GM19351 (cell line): ENCODE measurements around the gene GRID2.
"Not testable (repeated sequence)": the region's sequence is repeated elsewhere in the genome, so short reads cannot be mapped to it uniquely, and the experiment has no call there.

Source experiments
- ATAC-seq: cut with Tn5 transposase; IDR thresholded peaks from one replicate; pipeline ENCODE4 v1.9.1; 2021; ENCODE audit warnings: mild to moderate bottlenecking, moderate library complexity; ENCODE audit not compliant: unreplicated experiment

GRID2 gene

GRCh38 chr4:93289241-93289640, 985.5 kb downstream of the GRID2 start:
- no peak for ATAC-seq

GRCh38 chr4:93289831-93290230, 986.1 kb downstream of the GRID2 start:
- ATAC-seq = no peak

- no peak for ATAC-seq
These were observed 995.4 kb downstream of the GRID2 start for GRCh38 chr4:93299118-93299517.

- ATAC-seq = not testable (repeated sequence)
These were observed 997.2 kb downstream of the GRID2 start for GRCh38 chr4:93300780-93301555.

- ATAC-seq = no peak
These were observed 998.5 kb downstream of the GRID2 start for GRCh38 chr4:93302310-93302709.

- no peak for ATAC-seq
These were observed 999.7 kb downstream of the GRID2 start for GRCh38 chr4:93303440-93303839.

- no peak for ATAC-seq
These were observed 1008.5 kb downstream of the GRID2 start for GRCh38 chr4:93312299-93312698.

- no peak for ATAC-seq
These were observed 1009.4 kb downstream of the GRID2 start for GRCh38 chr4:93313197-93313596.

- no peak for ATAC-seq
These were observed 1013.3 kb downstream of the GRID2 start for GRCh38 chr4:93317057-93317456.

- no peak for ATAC-seq
These were observed 1013.8 kb downstream of the GRID2 start for GRCh38 chr4:93317561-93317960.

GRCh38 chr4:93319041-93319440, 1015.3 kb downstream of the GRID2 start:
- ATAC-seq = no peak

GRCh38 chr4:93320356-93320755, 1016.6 kb downstream of the GRID2 start:
- ATAC-seq = no peak

- ATAC-seq = no peak
These were observed 1023.6 kb downstream of the GRID2 start for GRCh38 chr4:93327346-93327745.

GRCh38 chr4:93334003-93334402, 1030.2 kb downstream of the GRID2 start:
- no peak for ATAC-seq

GRCh38 chr4:93337196-93337595, 1033.4 kb downstream of the GRID2 start:
- ATAC-seq = no peak

GRCh38 chr4:93342738-93343137, 1039.0 kb downstream of the GRID2 start:
- no peak for ATAC-seq

- ATAC-seq = no peak
These were observed 1043.1 kb downstream of the GRID2 start for GRCh38 chr4:93346840-93347239.

- no peak for ATAC-seq
These were observed 1045.1 kb downstream of the GRID2 start for GRCh38 chr4:93348896-93349295.

- ATAC-seq = no peak
These were observed 1048.1 kb downstream of the GRID2 start for GRCh38 chr4:93351846-93352245.

GRCh38 chr4:93355411-93355810, 1051.6 kb downstream of the GRID2 start:
- ATAC-seq = no peak

- no peak for ATAC-seq
These were observed 1055.8 kb downstream of the GRID2 start for GRCh38 chr4:93359586-93359985.

GRCh38 chr4:93366169-93366755, 1062.5 kb downstream of the GRID2 start:
- not testable (repeated sequence) for ATAC-seq

GRCh38 chr4:93368968-93369367, 1065.2 kb downstream of the GRID2 start:
- no peak for ATAC-seq
